ENCODE data around the gene ZNF581. TPM values are rescaled to one million over a fixed set of nuclear protein-coding genes. Genes with fewer than 3 reads are reported as not detected.

ZNF581 gene
- total and polyA plus RNA-seq, 4 donors: 2.1 to 7.3 (median 5.2) TPM

- peak; percentile 96 for DNase-seq (ENCODE audit: low spot score)
- H3K27me3 ChIP-seq (ENCODE audit: control insufficient read depth in 4 of 4, insufficient read depth in 4 of 4, low read length in 3 of 4): no peaks in the 10 kb centered on the region
- H3K36me3 ChIP-seq (ENCODE audit: control insufficient read depth in 4 of 4, insufficient read depth in 3 of 4, low read depth in 1 of 4, low read length in 3 of 4): peaks cover 0 to 20% (median 8%) of the 10 kb centered on the region in 4 donors
Measured at GRCh38 chr19:55598719-55599467, 44.6 kb upstream of the ZNF581 start.

More at GRCh38 chr19:55598719-55599467, 44.6 kb upstream of the ZNF581 start:
- peaks cover 1 to 12% (median 11%) of the 10 kb centered on the region in 4 donors for H3K4me1 ChIP-seq (ENCODE audit: control insufficient read depth in 4 of 4, insufficient read depth in 4 of 4, low read length in 3 of 4)
- peak overlapping the region; percentile 78 to 91 (median 85) for H3K4me3 ChIP-seq (ENCODE audit: low read depth in 1 of 3, low read length in 3 of 3)
- H3K27ac ChIP-seq (ENCODE audit: low read depth in 1 of 2, low read length in 2 of 2): peak overlapping the region; percentile 92 to 96
- WGBS: 7% methylated on average over 26 of the region's 26 CpGs
- H3K9ac ChIP-seq (ENCODE audit: low read depth in 1 of 2, low read length in 2 of 2): no peak overlapping the region
- H3K9me3 ChIP-seq (ENCODE audit: control insufficient read depth in 4 of 4, low read length in 3 of 4): no peaks in the 10 kb centered on the region
- no peak for TF ChIP-seq ATF3 (IDR thresholded peaks at IDR 0.05)
- no peak for TF ChIP-seq YY1 (IDR thresholded peaks at IDR 0.05)
- TF ChIP-seq FOXA1 (IDR thresholded peaks at IDR 0.05): no peak
- TF ChIP-seq, protein P1, sequence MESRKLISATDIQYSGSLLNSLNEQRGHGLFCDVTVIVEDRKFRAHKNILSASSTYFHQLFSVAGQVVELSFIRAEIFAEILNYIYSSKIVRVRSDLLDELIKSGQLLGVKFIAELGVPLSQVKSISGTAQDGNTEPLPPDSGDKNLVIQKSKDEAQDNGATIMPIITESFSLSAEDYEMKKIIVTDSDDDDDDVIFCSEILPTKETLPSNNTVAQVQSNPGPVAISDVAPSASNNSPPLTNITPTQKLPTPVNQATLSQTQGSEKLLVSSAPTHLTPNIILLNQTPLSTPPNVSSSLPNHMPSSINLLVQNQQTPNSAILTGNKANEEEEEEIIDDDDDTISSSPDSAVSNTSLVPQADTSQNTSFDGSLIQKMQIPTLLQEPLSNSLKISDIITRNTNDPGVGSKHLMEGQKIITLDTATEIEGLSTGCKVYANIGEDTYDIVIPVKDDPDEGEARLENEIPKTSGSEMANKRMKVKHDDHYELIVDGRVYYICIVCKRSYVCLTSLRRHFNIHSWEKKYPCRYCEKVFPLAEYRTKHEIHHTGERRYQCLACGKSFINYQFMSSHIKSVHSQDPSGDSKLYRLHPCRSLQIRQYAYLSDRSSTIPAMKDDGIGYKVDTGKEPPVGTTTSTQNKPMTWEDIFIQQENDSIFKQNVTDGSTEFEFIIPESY (IDR thresholded peaks at IDR 0.05): no peak
- no peak for TF ChIP-seq FOXA2 (IDR thresholded peaks at IDR 0.05)
- peak in 1 of 2 donors; percentile 3 for TF ChIP-seq EGR1 (IDR thresholded peaks at IDR 0.05; ENCODE audit: low read depth in 2 of 2)
- peak; percentile 54 for TF ChIP-seq SP1 (IDR thresholded peaks at IDR 0.05)
- peak in 1 of 2 donors; percentile 20 for TF ChIP-seq JUND (IDR thresholded peaks at IDR 0.05)
- no peak for TF ChIP-seq HNF4A (conservative IDR thresholded peaks at IDR 0.05)
- no peak for TF ChIP-seq TAF1 (conservative IDR thresholded peaks at IDR 0.05)
- TF ChIP-seq RAD21 (IDR thresholded peaks at IDR 0.05): peak in 1 of 2 donors; percentile 4
- no peak for TF ChIP-seq MAX (IDR thresholded peaks at IDR 0.05)
- no peak for TF ChIP-seq GABPA (IDR thresholded peaks at IDR 0.05 in 1 of 2, conservative IDR thresholded peaks at IDR 0.05 in 1 of 2)
- TF ChIP-seq, protein P2, sequence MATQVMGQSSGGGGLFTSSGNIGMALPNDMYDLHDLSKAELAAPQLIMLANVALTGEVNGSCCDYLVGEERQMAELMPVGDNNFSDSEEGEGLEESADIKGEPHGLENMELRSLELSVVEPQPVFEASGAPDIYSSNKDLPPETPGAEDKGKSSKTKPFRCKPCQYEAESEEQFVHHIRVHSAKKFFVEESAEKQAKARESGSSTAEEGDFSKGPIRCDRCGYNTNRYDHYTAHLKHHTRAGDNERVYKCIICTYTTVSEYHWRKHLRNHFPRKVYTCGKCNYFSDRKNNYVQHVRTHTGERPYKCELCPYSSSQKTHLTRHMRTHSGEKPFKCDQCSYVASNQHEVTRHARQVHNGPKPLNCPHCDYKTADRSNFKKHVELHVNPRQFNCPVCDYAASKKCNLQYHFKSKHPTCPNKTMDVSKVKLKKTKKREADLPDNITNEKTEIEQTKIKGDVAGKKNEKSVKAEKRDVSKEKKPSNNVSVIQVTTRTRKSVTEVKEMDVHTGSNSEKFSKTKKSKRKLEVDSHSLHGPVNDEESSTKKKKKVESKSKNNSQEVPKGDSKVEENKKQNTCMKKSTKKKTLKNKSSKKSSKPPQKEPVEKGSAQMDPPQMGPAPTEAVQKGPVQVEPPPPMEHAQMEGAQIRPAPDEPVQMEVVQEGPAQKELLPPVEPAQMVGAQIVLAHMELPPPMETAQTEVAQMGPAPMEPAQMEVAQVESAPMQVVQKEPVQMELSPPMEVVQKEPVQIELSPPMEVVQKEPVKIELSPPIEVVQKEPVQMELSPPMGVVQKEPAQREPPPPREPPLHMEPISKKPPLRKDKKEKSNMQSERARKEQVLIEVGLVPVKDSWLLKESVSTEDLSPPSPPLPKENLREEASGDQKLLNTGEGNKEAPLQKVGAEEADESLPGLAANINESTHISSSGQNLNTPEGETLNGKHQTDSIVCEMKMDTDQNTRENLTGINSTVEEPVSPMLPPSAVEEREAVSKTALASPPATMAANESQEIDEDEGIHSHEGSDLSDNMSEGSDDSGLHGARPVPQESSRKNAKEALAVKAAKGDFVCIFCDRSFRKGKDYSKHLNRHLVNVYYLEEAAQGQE (IDR thresholded peaks at IDR 0.05): peak; percentile 20
- no peak for TF ChIP-seq NR2F2 (IDR thresholded peaks at IDR 0.05)
- no peak for TF ChIP-seq HNF4G (IDR thresholded peaks at IDR 0.05)
- no peak for TF ChIP-seq CTCF (IDR thresholded peaks at IDR 0.05; ENCODE audit: low read depth, low read length, missing input control)
- TF ChIP-seq RXRA (IDR thresholded peaks at IDR 0.05): no peak

Measured in liver (tissue), 9 donors.